SU-DHL-6 (cell line): Measurements from ENCODE around the gene ST6GALNAC6.

Source experiments
- H2AFZ ChIP-seq: fragments of 200-600 bp; sonication (generic); 2 replicates; pipeline ENCODE4 v1.6.1; 2014; ENCODE audit warnings: low read depth, mild to moderate bottlenecking, moderate library complexity, mixed read lengths, antibody characterized with exemption, low read length; ENCODE audit not compliant: severe bottlenecking
- H3F3A ChIP-seq: fragments of 200-600 bp; shearing (Covaris generic); 2 replicates; pipeline ENCODE4 v1.6.0; 2016; ENCODE audit warnings: antibody characterized with exemption, mild to moderate bottlenecking; ENCODE audit not compliant: insufficient read depth
- H3K27ac ChIP-seq: fragments of 200-600 bp; sonication (generic); 2 replicates; pipeline ENCODE4 v1.5.1; 2016; ENCODE audit warnings: low read depth, mild to moderate bottlenecking, low read length, moderate library complexity, mixed read lengths
- H3K27me3 ChIP-seq: fragments of 200-600 bp; sonication (generic), shearing (Covaris generic); 2 replicates; pipeline ENCODE4 v1.6.0; 2014; ENCODE audit warnings: mild to moderate bottlenecking, low read length
- H3K36me3 ChIP-seq: fragments of 200-600 bp; sonication (generic); 2 replicates; pipeline ENCODE4 v1.6.1; 2014; ENCODE audit warnings: mild to moderate bottlenecking, low read length, mixed read lengths
- H3K4me2 ChIP-seq: fragments of 300-600, 200-600 bp; shearing (Covaris generic), sonication (generic); 2 replicates; pipeline ENCODE4 v1.6.0; 2014; ENCODE audit warnings: low read length, low read depth, mild to moderate bottlenecking; ENCODE audit not compliant: poor library complexity, severe bottlenecking
- H3K4me3 ChIP-seq: fragments of 200-600 bp; sonication (generic); 2 replicates; pipeline ENCODE4 v1.5.1; 2014; ENCODE audit warnings: antibody characterized with exemption, low read length, mild to moderate bottlenecking, mixed read lengths; ENCODE audit not compliant: insufficient read depth, poor library complexity, severe bottlenecking
- H3K79me2 ChIP-seq: fragments of 200-600 bp; sonication (generic); 2 replicates; pipeline ENCODE4 v1.6.1; 2014; ENCODE audit warnings: mild to moderate bottlenecking, low read length, moderate library complexity; ENCODE audit not compliant: insufficient read depth
- H3K9ac ChIP-seq: fragments of 200-600 bp; sonication (generic); 2 replicates; pipeline ENCODE4 v1.7.0; 2014; ENCODE audit warnings: mild to moderate bottlenecking, low read length
- H3K9me2 ChIP-seq: fragments of 200-600 bp; sonication (generic); replicated peaks from 2 replicates; pipeline ENCODE4 v1.6.1; 2014; ENCODE audit warnings: low read length; ENCODE audit not compliant: insufficient read depth
- H3K9me3 ChIP-seq: fragments of 200-600 bp; sonication (generic); 2 replicates; pipeline ENCODE4 v1.6.1; 2014; ENCODE audit warnings: low read length, mixed read lengths; ENCODE audit not compliant: insufficient read depth
- H4K20me1 ChIP-seq: fragments of 200-600 bp; sonication (generic); 2 replicates; pipeline ENCODE4 v1.6.1; 2014; ENCODE audit warnings: low read depth, mild to moderate bottlenecking, antibody characterized with exemption, low read length, moderate library complexity, mixed read lengths
- CTCF ChIP-seq: fragments of 200-600 bp; sonication (generic); IDR thresholded peaks from one replicate; pipeline ENCODE4 v1.5.1; 2017; ENCODE audit warnings: antibody characterized with exemption, mild to moderate bottlenecking, low read length, moderate library complexity; ENCODE audit not compliant: insufficient read depth, poor library complexity, severe bottlenecking
- EZH2phosphoT487 ChIP-seq: fragments of 200-600 bp; sonication (generic), shearing (Covaris generic); conservative IDR thresholded peaks from 2 replicates; pipeline ENCODE4 v1.6.1; 2018; ENCODE audit warnings: mild to moderate bottlenecking, antibody characterized with exemption, low read length, moderate library complexity, mixed read lengths

Gene ST6GALNAC6

GRCh38 chr9:127917603-127918002, 18.2 kb upstream of the ST6GALNAC6 start:
- H3K27me3 ChIP-seq = no peaks in the 10 kb centered on the region
- peaks cover 19% of the 10 kb centered on the region for H3F3A ChIP-seq
- H3K4me3 ChIP-seq = peak overlapping the region; percentile 46
- H3K9me3 ChIP-seq = no peaks in the 10 kb centered on the region
- TF ChIP-seq EZH2phosphoT487 (no peak), CTCF (no peak)
- H3K27ac ChIP-seq = peak overlapping the region; percentile 60
- H3K9me2 ChIP-seq = no peaks in the 10 kb centered on the region
- H3K9ac ChIP-seq = peak overlapping the region; percentile 42
- no peaks in the 10 kb centered on the region for H3K36me3 ChIP-seq
- peak overlapping the region; percentile 52 for H2AFZ ChIP-seq
- no peaks in the 10 kb centered on the region for H4K20me1 ChIP-seq
- no peaks in the 10 kb centered on the region for H3K79me2 ChIP-seq
- peak overlapping the region; percentile 78 for H3K4me2 ChIP-seq

GRCh38 chr9:127916720-127917581, 17.5 kb upstream of the ST6GALNAC6 start, which contains the start of gene ST6GALNAC4:
TSS of gene ST6GALNAC4 (minus strand) at chr9:127917041. CDS start at chr9:127916419, 622 bp downstream.
- H3K27me3 ChIP-seq = no peaks in the 10 kb centered on the region
- no peak for TF ChIP-seq CTCF
- no peak for TF ChIP-seq EZH2phosphoT487
- no peaks in the 10 kb centered on the region for H3K9me2 ChIP-seq
- peak within 1 kb of the TSS; percentile 80 for H3K27ac ChIP-seq
- peak within 1 kb of the TSS; percentile 65 for H3K4me3 ChIP-seq
- no peaks in the 10 kb centered on the region for H3K36me3 ChIP-seq
- H3F3A ChIP-seq = peaks cover 19% of the 10 kb centered on the region
- H3K9me3 ChIP-seq = no peaks in the 10 kb centered on the region
- peak within 1 kb of the TSS; percentile 84 for H3K9ac ChIP-seq
- H3K4me2 ChIP-seq = peak within 1 kb of the TSS; percentile 87
- no peaks in the 10 kb centered on the region for H3K79me2 ChIP-seq
- H4K20me1 ChIP-seq = no peaks in the 10 kb centered on the region
- H2AFZ ChIP-seq = peak within 1 kb of the TSS; percentile 66

GRCh38 chr9:127915801-127916719, 16.7 kb upstream of the ST6GALNAC6 start:
- peak overlapping the region; percentile 65 for H3K4me3 ChIP-seq
- no peaks in the 10 kb centered on the region for H3K9me3 ChIP-seq
- TF ChIP-seq EZH2phosphoT487 (no peak), CTCF (no peak)
- H2AFZ ChIP-seq = peak overlapping the region; percentile 66
- H3K27me3 ChIP-seq = no peaks in the 10 kb centered on the region
- H3K9me2 ChIP-seq = no peaks in the 10 kb centered on the region
- peak overlapping the region; percentile 87 for H3K4me2 ChIP-seq
- H3K9ac ChIP-seq = peak overlapping the region; percentile 84
- no peaks in the 10 kb centered on the region for H3K79me2 ChIP-seq
- H4K20me1 ChIP-seq = no peaks in the 10 kb centered on the region
- H3F3A ChIP-seq = peaks cover 19% of the 10 kb centered on the region
- no peaks in the 10 kb centered on the region for H3K36me3 ChIP-seq
- peak overlapping the region; percentile 80 for H3K27ac ChIP-seq
